ENCODE measurements around the gene PLEKHG3.

Gene PLEKHG3

DNA sequence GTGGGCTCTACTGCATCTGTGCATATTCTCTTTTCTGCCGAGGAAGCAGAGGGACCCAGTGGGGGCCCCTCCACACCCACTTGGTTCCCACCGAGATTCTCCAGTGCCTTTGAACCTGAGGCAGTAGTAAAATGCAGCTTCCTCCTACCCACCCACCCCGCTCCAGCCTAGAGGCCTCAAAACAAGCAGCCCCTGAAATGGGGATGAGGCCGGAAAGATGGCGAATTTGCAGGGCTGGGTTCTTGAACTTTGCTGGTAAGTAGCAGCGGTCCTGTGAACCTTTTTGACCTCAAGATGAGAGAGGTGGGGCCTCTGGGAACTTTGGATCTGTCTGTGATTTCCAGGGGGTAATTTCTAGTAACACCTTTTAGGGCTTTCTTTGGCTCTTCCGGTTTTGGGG lies 15.4 kb downstream of the PLEKHG3 start:
- peaks cover 79% of the 10 kb centered on the region for H3K4me1 ChIP-seq (ENCODE audit: insufficient read depth, low read length)
- H3K4me3 ChIP-seq (ENCODE audit: low read length) = no peak overlapping the region
- H3K9me3 ChIP-seq (ENCODE audit: insufficient read depth, low read depth, low read length) = no peaks in the 10 kb centered on the region
- no peaks in the 10 kb centered on the region for H3K27me3 ChIP-seq (ENCODE audit: insufficient read depth, low read length)
- no peak overlapping the region for H3K9ac ChIP-seq (ENCODE audit: low read depth, low read length)
- H3K36me3 ChIP-seq (ENCODE audit: insufficient read depth, low read length) = no peaks in the 10 kb centered on the region
- H3K27ac ChIP-seq (ENCODE audit: low read depth, low read length) = no peak overlapping the region
- 85% methylated on average over 7 of the region's 7 CpGs for WGBS

DNA sequence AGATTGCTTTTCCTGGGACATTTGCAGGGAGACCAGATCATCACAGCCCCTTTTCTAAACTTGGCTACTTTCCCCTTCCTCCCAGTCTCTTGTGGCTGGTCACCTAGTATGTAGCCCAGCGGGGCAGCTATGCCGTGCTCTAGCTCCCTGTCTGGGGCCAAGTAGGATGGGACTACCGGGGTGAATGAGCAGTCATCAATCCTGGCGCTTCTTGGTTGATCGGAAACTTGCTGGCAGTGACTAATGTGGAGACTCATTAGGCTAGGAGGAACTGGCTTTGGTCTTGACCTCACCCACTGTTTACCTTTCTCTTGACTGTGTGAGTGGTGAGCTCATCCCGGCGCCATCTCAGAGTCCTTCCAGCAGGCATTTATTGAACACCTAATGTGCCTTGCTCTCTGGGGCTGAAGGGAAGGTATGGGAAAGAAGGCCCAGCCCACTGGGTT lies 15.9 kb downstream of the PLEKHG3 start:
- peaks cover 79% of the 10 kb centered on the region for H3K4me1 ChIP-seq (ENCODE audit: insufficient read depth, low read length)
- H3K9me3 ChIP-seq (ENCODE audit: insufficient read depth, low read depth, low read length) = no peaks in the 10 kb centered on the region
- no peak overlapping the region for H3K9ac ChIP-seq (ENCODE audit: low read depth, low read length)
- no peaks in the 10 kb centered on the region for H3K27me3 ChIP-seq (ENCODE audit: insufficient read depth, low read length)
- 82% methylated on average over 7 of the region's 7 CpGs for WGBS
- no peak overlapping the region for H3K4me3 ChIP-seq (ENCODE audit: low read length)
- H3K36me3 ChIP-seq (ENCODE audit: insufficient read depth, low read length) = no peaks in the 10 kb centered on the region
- no peak overlapping the region for H3K27ac ChIP-seq (ENCODE audit: low read depth, low read length)

DNA sequence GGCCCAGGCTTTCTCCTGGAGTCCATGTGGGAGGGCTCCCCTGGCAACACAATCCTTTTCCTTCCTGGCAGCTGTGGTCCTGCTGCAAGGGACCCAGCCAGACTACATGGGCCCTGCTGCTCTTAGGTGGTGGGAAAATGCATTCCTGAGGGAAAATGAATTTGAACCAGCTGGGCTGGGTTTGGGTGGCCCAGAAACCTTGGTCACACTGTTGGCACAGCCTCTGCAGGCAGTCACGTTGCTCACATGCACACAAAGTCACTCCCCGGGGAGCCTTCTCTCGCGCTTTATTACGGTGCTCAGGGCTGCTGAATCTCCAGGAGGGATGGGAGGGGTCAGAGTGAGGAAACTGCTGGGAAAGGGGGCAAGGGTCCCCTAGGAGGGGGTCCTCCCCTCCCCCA lies 17.2 kb downstream of the PLEKHG3 start:
- Histone ChIP-seq H3K9me3 (ENCODE audit: insufficient read depth, low read depth, low read length) (no peaks in the 10 kb centered on the region), H3K4me3 (ENCODE audit: low read length) (no peak overlapping the region), H3K27me3 (ENCODE audit: insufficient read depth, low read length) (no peaks in the 10 kb centered on the region), H3K36me3 (ENCODE audit: insufficient read depth, low read length) (no peaks in the 10 kb centered on the region), H3K27ac (ENCODE audit: low read depth, low read length) (no peak overlapping the region), H3K9ac (ENCODE audit: low read depth, low read length) (no peak overlapping the region), H3K4me1 (ENCODE audit: insufficient read depth, low read length) (peaks cover 85% of the 10 kb centered on the region)
- 57% methylated on average over 5 of the region's 5 CpGs for WGBS

DNA sequence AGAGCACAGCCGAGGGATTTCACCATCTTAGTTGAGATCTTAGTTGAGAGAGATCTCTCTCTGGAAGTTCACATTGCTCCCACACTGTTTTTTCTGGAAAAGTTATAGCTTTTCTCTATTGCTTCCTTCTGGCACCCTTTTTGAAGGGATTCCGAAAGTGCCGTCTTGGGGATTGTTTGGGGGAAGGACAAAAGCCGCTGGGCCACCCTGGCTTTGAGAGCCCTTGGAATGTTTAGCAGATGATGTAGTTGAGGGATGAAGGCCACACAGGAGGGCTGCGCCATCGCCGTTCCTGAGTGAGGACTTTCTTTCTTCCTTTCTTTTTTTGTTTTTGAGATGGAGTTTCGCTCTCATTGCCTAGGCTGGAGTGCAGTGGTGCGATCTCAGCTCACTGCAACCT lies 17.7 kb downstream of the PLEKHG3 start:
- Histone ChIP-seq H3K9ac (ENCODE audit: low read depth, low read length) (no peak overlapping the region), H3K27ac (ENCODE audit: low read depth, low read length) (no peak overlapping the region), H3K4me1 (ENCODE audit: insufficient read depth, low read length) (peaks cover 84% of the 10 kb centered on the region), H3K36me3 (ENCODE audit: insufficient read depth, low read length) (no peaks in the 10 kb centered on the region), H3K9me3 (ENCODE audit: insufficient read depth, low read depth, low read length) (no peaks in the 10 kb centered on the region), H3K4me3 (ENCODE audit: low read length) (no peak overlapping the region), H3K27me3 (ENCODE audit: insufficient read depth, low read length) (no peaks in the 10 kb centered on the region)
- WGBS = 92% methylated on average over 9 of the region's 9 CpGs

DNA sequence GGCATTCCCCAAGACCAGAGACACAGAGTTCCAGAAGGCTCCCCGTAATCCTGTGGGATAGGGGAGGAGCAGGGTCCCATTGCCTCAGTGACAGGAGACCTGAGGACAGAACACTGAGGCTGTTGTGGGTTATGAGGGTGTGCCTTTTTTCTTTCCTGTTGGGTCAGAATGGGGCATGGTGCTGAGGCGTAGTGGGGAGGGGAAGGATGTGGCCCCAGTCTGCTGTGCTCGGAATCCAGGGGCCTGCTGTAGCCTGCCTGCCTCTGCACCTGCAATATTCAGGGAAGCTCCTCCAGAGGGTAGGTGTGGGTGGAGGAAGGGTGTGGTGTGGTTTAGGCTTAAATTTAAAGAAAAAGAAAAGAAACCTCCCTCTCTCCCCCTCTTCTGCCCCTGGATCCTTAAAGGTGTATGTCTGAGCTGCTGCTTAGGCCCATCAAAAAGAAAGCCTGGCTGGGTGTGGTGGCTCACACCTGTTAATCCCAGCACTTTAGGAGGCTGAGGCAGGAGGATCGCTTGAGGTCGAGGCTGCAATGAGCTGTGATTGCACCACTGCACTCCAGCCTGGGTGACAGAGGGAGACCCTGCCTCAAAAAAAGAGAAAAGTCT lies 18.7 kb downstream of the PLEKHG3 start:
- Histone ChIP-seq H3K27ac (ENCODE audit: low read depth, low read length) (no peak overlapping the region), H3K4me1 (ENCODE audit: insufficient read depth, low read length) (peaks cover 75% of the 10 kb centered on the region), H3K9me3 (ENCODE audit: insufficient read depth, low read depth, low read length) (no peaks in the 10 kb centered on the region), H3K27me3 (ENCODE audit: insufficient read depth, low read length) (no peaks in the 10 kb centered on the region), H3K9ac (ENCODE audit: low read depth, low read length) (no peak overlapping the region), H3K4me3 (ENCODE audit: low read length) (no peak overlapping the region), H3K36me3 (ENCODE audit: insufficient read depth, low read length) (peaks cover 6% of the 10 kb centered on the region)
- 91% methylated on average over 5 of the region's 5 CpGs for WGBS

DNA sequence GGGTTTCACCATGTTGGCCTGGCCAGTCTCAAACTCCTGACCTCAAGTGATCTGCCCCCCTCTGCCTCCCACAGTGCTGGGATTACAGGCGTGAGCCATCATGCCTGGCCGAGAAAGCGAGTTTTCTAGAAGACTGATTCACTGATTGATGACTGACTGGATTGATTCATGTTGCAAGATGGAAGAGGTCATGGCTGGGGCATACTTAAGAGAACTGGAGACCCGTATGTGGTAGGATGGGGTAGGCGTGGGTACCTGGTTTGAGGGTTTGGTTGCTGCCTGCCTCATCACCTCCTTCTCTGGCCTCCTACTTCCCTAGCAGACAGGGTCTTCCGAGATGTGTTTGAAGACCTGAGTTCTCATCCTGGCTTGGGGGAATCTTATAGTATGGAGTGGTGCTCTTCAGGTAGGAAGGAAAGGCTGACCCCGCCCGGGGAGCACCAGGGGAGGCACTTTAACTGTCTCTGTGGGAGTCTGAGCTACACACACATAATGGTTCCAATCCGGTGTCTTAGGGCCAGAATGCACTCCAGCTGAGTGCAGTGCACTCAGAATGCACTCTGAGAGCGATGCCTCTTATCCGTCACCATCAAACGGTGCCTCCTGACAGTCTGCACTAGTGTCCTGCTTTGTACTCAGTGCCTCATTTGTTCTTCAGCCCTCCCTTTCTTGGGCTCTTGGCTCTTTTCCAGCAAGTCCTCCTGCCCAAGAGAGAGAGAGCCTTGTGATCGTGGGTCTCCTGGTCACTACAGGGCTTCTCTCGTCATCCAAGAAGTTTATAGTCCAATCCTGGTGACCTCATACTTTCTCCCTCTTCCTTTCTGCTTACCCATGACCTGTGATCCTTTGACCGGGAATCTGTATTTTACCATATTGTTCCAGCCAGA lies 19.7 kb downstream of the PLEKHG3 start:
- no peak overlapping the region for H3K27ac ChIP-seq (ENCODE audit: low read depth, low read length)
- H3K4me3 ChIP-seq (ENCODE audit: low read length) = no peak overlapping the region
- 81% methylated on average over 15 of the region's 15 CpGs for WGBS
- no peak overlapping the region for H3K9ac ChIP-seq (ENCODE audit: low read depth, low read length)
- no peaks in the 10 kb centered on the region for H3K27me3 ChIP-seq (ENCODE audit: insufficient read depth, low read length)
- peaks cover 65% of the 10 kb centered on the region for H3K4me1 ChIP-seq (ENCODE audit: insufficient read depth, low read length)
- H3K9me3 ChIP-seq (ENCODE audit: insufficient read depth, low read depth, low read length) = no peaks in the 10 kb centered on the region
- H3K36me3 ChIP-seq (ENCODE audit: insufficient read depth, low read length) = peaks cover 16% of the 10 kb centered on the region

DNA sequence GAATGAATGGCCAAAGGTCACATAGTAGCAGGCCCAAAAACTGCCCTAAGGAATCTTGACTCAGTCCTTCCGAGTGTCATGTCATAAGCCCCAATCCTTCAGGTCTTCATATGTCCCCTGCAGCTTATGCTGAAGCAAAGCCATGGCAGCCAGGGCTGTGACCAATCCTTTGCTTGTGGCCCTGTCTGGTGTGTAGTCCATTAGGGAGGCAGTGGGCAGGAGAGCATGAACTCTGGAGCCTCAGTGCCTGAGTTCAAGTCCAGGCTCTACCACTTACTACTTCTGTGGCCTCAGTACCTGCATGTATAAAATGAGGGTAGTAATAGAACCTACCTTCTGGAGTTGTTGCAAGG lies 20.3 kb downstream of the PLEKHG3 start:
- H3K9me3 ChIP-seq (ENCODE audit: insufficient read depth, low read depth, low read length) = no peaks in the 10 kb centered on the region
- 86% methylated on average over 1 of the region's 1 CpG for WGBS
- H3K27me3 ChIP-seq (ENCODE audit: insufficient read depth, low read length) = no peaks in the 10 kb centered on the region
- H3K36me3 ChIP-seq (ENCODE audit: insufficient read depth, low read length) = peaks cover 22% of the 10 kb centered on the region
- H3K9ac ChIP-seq (ENCODE audit: low read depth, low read length) = no peak overlapping the region
- no peak overlapping the region for H3K27ac ChIP-seq (ENCODE audit: low read depth, low read length)
- no peak overlapping the region for H3K4me3 ChIP-seq (ENCODE audit: low read length)
- peaks cover 60% of the 10 kb centered on the region for H3K4me1 ChIP-seq (ENCODE audit: insufficient read depth, low read length)

DNA sequence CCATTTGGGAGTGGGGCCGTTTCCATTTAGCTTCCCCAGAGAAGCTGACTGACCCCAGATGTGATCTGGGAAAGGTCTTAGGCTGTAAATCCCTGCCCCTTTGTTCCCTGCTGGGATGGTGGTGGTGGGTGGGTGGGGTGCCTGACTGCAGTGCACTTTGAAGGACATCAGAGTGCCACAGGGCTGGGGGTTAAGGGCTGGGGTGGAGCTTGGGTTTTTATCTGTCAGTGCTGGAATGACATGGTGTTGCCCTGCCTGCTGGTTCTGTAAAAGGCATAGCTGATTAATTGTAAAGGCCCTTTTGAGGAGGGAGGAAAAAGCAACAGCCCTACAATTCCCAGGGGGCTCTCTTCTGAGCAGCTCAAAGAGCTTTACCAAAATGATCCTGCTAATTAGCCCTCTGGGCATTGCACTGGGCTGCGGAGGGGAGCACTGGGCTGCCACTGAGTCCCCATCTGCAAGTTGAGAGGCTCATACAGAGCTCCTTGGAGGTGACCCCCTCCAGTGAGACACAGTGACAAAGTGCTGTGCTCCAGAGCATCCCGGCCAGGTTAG lies 21.1 kb downstream of the PLEKHG3 start:
- Histone ChIP-seq H3K9ac (ENCODE audit: low read depth, low read length) (no peak overlapping the region), H3K27ac (ENCODE audit: low read depth, low read length) (no peak overlapping the region), H3K9me3 (ENCODE audit: insufficient read depth, low read depth, low read length) (no peaks in the 10 kb centered on the region), H3K27me3 (ENCODE audit: insufficient read depth, low read length) (no peaks in the 10 kb centered on the region), H3K4me1 (ENCODE audit: insufficient read depth, low read length) (peaks cover 52% of the 10 kb centered on the region), H3K4me3 (ENCODE audit: low read length) (no peak overlapping the region), H3K36me3 (ENCODE audit: insufficient read depth, low read length) (peaks cover 30% of the 10 kb centered on the region)
- 38% methylated on average over 3 of the region's 3 CpGs for WGBS

DNA sequence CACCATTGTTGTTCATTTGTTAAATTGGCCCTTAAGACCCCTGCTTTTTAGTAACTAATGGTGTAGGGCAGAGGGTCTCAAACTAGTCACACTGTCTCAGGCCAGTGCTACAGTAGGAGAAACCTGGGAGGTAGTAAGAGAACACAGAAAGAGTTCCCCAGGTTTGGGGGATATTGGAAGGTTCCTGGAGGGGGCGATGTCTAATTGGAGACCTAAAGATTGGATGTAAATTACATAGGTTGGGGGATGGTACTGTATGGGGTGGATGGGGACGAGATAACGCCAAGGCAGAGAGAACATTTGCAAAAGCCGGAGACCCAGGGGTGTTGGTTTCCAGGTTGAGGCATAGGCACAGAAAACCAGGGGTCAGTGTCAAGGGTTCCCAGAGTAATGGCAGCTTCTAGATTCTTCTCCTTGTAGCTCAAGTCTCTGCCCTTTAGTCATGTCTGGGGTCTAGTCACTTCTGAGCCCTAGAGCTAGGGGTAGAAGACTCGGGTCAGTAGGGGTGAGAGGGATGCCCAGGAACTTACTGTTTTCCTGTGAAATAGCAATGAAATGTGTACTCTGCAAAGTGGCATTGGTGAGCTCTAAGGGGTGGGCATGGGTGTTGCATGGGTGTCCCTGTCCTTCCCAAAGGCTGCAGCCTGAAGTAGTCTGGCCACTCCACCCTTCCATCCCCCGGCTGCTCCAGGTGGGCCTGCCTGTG lies 21.8 kb downstream of the PLEKHG3 start:
- Histone ChIP-seq H3K27ac (ENCODE audit: low read depth, low read length) (no peak overlapping the region), H3K4me3 (ENCODE audit: low read length) (no peak overlapping the region), H3K9me3 (ENCODE audit: insufficient read depth, low read depth, low read length) (no peaks in the 10 kb centered on the region), H3K27me3 (ENCODE audit: insufficient read depth, low read length) (no peaks in the 10 kb centered on the region), H3K36me3 (ENCODE audit: insufficient read depth, low read length) (peaks cover 37% of the 10 kb centered on the region), H3K9ac (ENCODE audit: low read depth, low read length) (no peak overlapping the region), H3K4me1 (ENCODE audit: insufficient read depth, low read length) (peaks cover 45% of the 10 kb centered on the region)
- 78% methylated on average over 6 of the region's 6 CpGs for WGBS

DNA sequence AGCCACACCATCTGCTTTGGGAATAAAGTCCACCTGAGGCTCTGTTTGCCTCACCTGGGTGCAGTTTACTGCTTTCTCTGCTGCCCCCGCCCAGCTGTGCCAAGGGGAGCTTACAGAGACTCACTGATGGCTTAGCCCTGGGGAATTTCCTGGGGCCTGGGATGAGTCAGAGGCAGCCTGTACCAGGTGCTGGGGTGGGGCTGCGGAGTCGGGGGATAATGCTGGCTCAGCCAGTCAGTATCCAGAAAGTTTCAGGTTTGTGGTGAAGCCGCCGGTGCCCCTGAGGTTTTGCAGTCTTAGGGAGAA lies 22.3 kb downstream of the PLEKHG3 start:
- Histone ChIP-seq H3K9ac (ENCODE audit: low read depth, low read length) (no peak overlapping the region), H3K9me3 (ENCODE audit: insufficient read depth, low read depth, low read length) (no peaks in the 10 kb centered on the region), H3K4me3 (ENCODE audit: low read length) (no peak overlapping the region), H3K27me3 (ENCODE audit: insufficient read depth, low read length) (no peaks in the 10 kb centered on the region), H3K27ac (ENCODE audit: low read depth, low read length) (no peak overlapping the region), H3K36me3 (ENCODE audit: insufficient read depth, low read length) (peaks cover 42% of the 10 kb centered on the region), H3K4me1 (ENCODE audit: insufficient read depth, low read length) (peaks cover 40% of the 10 kb centered on the region)
- WGBS = 61% methylated on average over 5 of the region's 5 CpGs

DNA sequence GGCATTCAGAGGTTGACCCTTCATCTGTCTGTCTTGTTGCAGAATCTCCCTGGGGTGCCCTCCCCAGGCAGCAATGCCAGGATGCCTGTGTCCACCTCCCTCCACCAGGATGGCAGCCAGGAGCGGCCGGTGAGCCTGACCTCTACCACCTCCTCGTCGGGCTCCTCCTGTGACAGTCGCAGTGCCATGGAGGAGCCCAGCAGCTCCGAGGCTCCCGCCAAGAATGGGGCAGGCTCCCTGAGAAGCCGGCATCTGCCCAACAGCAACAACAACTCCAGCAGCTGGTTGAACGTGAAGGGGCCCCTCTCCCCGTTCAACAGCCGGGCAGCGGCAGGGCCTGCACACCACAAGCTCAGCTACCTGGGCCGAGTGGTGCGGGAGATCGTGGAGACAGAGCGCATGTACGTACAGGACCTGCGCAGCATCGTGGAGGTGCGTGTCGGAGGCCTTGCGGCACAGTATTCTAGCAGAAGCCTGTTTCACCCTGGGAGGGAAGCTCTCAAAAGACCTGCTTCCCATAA lies 23.4 kb downstream of the PLEKHG3 start:
- peaks cover 52% of the 10 kb centered on the region for H3K36me3 ChIP-seq (ENCODE audit: insufficient read depth, low read length)
- WGBS = 95% methylated on average over 22 of the region's 22 CpGs

More for the DNA sequence above, 23.4 kb downstream of the PLEKHG3 start:
- no peak overlapping the region for H3K9ac ChIP-seq (ENCODE audit: low read depth, low read length)
- no peak overlapping the region for H3K27ac ChIP-seq (ENCODE audit: low read depth, low read length)
- peaks cover 31% of the 10 kb centered on the region for H3K4me1 ChIP-seq (ENCODE audit: insufficient read depth, low read length)
- no peaks in the 10 kb centered on the region for H3K9me3 ChIP-seq (ENCODE audit: insufficient read depth, low read depth, low read length)
- H3K4me3 ChIP-seq (ENCODE audit: low read length) = no peak overlapping the region
- H3K27me3 ChIP-seq (ENCODE audit: insufficient read depth, low read length) = no peaks in the 10 kb centered on the region
